Measurements from ENCODE around the gene OCIAD1.
"Not testable (repeated sequence)": the region's sequence is repeated elsewhere in the genome, so short reads cannot be mapped to it uniquely, and the experiment has no call there.

Gene OCIAD1

GRCh38 chr4:48821431-48821830 is 9.5 kb upstream of the OCIAD1 start:
- not testable (repeated sequence) for DNase-seq (ENCODE audit: low read depth)

DNA sequence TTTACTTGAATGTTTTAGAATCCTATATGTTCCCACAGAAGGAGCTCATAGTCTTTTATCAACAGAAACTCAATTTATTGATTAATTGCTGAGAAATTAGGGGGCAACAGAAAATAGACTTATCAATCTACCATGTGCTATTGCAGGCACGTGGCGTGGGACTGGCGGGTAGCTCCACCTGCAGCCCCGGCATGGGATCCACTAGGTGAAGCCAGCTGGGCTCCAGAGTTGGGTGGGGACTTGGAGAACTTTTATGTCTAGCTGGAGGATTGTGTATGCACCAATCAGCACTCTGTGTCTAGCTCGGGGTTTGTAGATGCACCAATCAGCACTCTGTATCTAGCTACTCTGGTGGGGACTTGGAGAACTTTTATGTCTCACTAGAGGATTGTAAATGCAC is 3.3 kb upstream of the OCIAD1 start:
- no peak for DNase-seq (ENCODE audit: low read depth)

- DNase-seq (ENCODE audit: low read depth) = no peak
Measured at GRCh38 chr4:48831532-48832030, 693 bp downstream of the OCIAD1 start.

DNA sequence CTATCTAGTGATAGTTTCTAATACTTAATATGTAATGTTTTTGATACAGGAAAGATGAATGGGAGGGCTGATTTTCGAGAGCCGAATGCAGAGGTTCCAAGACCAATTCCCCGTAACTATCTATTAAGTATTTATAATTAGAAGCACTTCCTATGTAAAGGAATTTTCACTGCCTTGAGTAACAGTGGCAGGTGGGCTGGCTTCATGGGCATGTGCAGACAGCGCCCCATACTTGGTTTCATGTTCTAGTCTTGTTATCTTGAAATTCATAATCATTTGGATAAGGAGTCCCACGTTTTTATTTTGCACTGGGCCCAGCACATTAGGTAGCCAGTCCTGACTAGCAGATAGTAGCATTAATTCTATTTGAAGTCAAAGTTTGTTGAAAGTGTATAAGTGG is 1.7 kb downstream of the OCIAD1 start:
- no peak for DNase-seq (ENCODE audit: low read depth)

- DNase-seq (ENCODE audit: low read depth) = no peak
Measured at GRCh38 chr4:48836658-48837057, 5.8 kb downstream of the OCIAD1 start.

DNA sequence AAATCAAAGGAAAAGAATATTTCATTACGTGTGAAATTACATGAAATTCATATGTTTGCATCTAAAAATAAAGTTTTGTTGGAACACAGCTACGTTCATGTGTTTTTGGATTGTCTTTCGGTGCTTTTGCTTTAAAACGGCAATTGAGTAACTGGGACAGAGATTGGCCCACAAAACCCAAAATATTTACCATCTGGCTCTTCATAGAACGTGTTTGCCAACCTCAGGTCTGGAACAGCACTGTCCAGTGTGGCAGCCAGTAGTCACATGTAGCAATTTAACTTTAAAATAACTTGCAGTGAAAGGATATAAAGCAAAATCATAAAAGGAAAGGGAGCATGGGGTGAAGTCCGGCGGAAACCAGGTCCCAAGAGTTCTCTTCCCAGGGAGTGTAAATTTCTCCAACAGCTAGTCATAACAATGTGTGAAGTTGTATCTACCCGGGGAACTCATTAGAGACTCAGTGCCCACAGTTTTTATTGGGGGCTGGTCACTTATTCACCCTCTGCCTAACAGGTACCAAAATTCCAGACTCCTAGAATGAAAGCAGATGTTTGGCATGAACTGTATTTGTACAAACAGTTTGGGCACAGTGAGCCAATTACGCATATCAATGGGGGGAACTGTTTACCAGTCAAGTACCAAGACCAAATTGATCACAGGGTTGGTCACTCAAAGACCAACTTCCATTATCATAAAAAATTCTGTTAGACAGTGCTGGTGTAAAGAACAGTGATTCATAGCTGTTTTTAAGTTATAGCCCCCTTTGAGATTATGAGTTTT is 10.3 kb downstream of the OCIAD1 start:
- DNase-seq (ENCODE audit: low read depth) = no peak

GRCh38 chr4:48844843-48845242 is 14.0 kb downstream of the OCIAD1 start:
- no peak for DNase-seq (ENCODE audit: low read depth)

DNA sequence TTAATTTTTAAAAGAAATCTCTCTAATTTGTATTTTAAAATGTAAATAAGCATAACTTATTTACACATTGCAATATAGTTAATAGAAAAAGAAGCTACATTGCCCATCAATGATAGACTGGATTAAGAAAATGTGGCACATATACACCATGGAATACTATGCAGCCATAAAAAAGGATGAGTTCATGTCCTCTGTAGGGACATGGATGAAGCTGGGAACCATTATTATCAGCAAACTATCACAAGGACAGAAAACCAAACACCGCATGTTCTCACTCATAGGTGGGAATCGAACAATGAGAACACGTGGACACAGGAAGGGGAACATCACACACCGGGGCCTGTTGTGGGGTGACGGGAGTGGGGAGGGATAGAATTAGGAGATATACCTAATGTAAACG is 17.9 kb downstream of the OCIAD1 start:
- not testable (repeated sequence) for DNase-seq (ENCODE audit: low read depth)

DNA sequence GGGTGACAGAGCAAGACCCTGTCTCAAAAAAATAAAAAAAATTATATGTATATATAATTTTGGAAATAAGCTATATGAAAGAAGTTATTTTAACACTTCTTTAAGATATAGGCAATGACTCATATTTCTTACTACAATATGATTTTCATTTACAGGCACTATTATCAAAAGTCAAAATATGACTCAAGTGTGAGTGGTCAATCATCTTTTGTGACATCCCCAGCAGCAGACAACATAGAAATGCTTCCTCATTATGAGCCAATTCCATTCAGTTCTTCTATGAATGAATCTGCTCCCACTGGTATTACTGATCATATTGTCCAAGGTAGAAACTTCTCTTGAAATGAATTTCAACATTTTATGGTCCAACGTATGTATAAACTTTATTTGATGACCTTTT is 20.8 kb downstream of the OCIAD1 start:
- DNase-seq (ENCODE audit: low read depth) = no peak

DNA sequence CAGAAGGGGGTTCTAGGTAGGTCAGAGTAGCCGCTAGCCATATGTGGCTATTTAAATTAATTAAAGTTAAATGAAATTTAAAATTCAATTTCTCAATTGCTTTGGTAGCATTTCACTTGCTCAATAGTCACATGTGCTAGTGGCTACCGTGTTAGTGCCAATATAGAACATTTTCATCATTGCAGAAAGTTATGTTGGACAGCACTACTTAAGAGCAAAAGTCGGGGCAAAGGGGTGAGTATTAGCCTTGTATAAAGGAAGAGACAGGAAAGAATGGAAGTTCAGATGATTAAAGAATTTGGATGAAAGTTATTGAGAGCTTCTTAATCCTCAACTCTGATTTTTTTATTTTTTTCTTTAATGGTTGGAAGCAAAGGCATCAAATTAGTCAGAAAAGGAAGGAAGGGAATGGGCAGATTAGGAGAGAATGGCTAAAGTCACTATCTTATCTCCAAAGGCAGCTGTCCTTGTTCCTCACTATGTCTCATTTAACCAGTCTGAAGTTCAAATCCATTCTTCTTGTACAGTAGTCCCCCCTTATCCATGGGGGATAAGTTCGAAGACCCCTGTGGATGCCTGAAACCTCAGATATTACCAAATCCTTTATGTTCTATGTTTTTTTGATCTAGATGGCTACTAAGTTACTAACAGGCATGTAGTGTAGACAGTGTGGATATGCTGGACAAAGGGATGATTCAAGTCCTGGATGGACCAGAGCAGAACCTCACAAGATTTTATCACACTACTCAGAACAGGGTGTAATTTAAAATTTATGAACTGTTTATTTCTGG is 22.9 kb downstream of the OCIAD1 start:
- no peak for DNase-seq (ENCODE audit: low read depth)

DNA sequence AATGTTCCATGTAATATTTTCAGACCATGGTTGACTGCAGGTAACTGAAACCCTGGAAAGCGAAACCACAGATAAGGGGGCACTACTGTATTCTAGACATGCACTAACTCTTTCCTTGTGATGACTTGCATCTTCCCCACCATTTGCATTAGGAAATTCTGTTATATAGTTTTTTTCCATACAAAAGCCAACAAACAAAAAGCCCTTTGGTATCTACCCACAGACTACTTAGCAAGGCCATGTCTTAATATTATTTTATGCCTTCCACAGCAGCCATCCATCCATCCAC is 23.5 kb downstream of the OCIAD1 start:
- no peak for DNase-seq (ENCODE audit: low read depth)

- peak; percentile 55 for DNase-seq (ENCODE audit: low read depth)
Measured at GRCh38 chr4:48854982-48855381, 24.1 kb downstream of the OCIAD1 start.

- DNase-seq (ENCODE audit: low read depth) = peak; percentile 66
Measured at GRCh38 chr4:48858130-48858529, 27.2 kb downstream of the OCIAD1 start.

GRCh38 chr4:48862038-48862437 is 31.1 kb downstream of the OCIAD1 start:
- DNase-seq (ENCODE audit: low read depth) = no peak

DNA sequence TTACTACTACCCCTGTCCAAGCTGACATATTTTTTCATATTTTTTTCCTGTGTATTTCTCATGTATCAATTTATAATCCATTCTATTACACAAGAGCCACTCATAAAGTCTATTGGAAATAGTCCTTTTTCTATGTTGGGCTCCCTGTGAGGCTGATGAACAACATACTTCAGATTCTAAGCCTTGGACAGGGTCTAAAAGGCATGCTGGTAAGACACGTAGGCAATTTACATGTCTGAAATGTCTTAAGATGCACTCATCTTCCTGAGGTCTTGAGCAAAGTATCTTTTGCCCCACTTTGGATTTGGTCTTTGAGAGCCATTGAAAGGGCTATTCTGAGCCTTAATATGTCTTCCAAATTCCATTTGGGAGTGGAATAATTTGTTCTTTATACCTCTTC is 31.8 kb downstream of the OCIAD1 start:
- DNase-seq (ENCODE audit: low read depth) = no peak

GRCh38 chr4:48863728-48864127 is 32.8 kb downstream of the OCIAD1 start:
- DNase-seq (ENCODE audit: low read depth) = no peak

DNA sequence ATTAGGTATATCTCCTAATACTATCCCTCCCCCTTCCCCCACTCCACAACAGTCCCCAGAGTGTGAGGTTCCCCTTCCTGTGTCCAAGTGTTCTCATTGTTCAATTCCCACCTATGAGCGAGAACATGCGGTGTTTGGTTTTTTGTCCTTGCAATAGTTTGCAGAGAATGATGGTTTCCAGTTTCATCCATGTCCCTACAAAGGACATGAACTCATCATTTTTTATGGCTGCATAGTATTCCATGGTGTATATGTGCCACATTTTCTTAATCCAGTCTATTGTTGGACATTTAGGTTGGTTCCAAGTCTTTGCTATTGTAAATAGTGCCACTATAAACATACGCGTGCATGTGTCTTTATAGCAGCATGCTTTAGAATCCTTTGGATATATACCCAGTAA is 33.8 kb downstream of the OCIAD1 start:
- DNase-seq (ENCODE audit: low read depth) = not testable (repeated sequence)

- no peak for DNase-seq (ENCODE audit: low read depth)
Measured at GRCh38 chr4:48877827-48878535, 47.1 kb downstream of the OCIAD1 start.

DNA sequence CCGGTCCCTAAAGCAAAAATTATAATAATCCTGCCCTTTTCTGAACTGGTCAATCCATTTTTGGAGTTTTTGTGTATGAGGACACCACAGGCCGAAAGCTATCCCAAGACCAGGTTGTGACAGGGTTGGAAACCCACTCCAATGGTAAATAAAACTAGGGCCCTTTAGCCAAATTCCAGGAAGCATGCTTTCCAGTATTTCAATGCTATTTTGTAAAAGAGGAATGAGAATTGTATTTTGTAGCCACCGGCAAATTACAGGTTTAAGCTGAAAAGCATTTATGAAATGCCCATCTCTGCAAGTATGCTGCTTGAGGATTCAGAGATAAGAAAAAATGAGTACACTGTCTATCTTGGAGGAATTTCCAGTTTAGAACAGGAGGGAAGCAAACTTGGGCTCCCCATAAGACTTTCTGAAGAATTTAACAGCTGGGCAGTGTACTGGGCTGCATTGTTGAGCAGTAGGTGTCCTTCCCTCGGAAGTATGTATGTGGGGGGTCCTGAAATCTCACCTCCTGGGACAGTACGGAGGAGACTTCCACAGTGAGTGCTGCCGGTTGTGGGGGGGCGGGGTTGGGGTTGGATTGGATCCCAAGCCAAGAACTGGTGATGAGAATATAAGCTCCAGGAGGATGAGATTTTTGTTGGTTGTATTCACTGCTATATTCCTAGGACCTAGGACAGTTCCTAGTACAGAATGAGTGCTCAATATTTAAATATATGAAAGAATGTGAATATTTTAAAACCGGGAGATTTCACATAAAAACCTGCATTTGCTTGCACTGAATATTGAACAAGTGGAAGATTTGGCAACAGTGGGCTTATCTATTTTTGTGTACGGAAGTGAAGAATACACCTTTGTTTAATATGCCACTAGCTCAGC is 48.9 kb downstream of the OCIAD1 start:
- DNase-seq (ENCODE audit: low read depth) = no peak

DNA sequence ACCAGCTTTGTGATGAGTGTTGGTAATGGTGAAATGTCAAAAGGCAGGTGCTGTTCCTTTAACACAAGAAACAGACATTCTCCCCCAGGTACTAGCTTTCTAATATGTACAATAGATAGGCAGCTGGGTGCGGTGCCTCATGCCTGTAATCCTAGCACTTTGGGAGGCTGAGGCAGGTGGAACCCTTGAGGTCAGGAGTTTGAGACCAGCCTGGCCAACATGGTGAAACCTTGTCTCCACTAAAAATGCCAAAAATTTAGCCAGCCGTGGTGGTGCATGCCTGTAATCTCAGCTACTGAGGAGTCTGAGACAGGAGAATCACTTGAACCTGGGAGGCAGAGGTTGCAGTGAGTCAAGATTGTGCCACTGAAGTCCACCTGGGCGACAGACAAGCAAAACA is 50.8 kb downstream of the OCIAD1 start:
- DNase-seq (ENCODE audit: low read depth) = not testable (repeated sequence)

DNA sequence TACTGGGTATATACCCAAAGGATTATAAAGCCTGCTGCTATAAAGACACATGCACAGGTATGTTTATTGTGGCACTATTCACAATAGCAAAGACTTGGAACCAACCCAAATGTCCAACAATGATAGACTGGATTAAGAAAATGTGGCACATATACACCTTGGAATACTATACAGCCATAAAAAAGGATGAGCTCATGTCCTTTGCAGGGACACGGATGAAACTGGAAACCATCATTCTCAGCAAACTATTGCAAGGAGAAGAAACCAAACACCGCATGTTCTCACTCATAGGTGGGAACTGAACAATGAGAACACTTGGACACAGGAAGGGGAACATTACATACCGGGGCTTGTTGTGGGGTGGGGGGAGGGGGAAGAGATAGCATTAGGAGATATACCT is 58.9 kb downstream of the OCIAD1 start:
- not testable (repeated sequence) for DNase-seq (ENCODE audit: low read depth)

Data from amniotic epithelial cell (primary cell).